Omental fat pad (tissue), 4 donors: ENCODE measurements around the gene IL11. TPM values are rescaled to one million over a fixed set of nuclear protein-coding genes. Genes with fewer than 3 reads are reported as not detected.

Experiments
- ATAC-seq: fragments of 150-250 bp; one replicate; pipeline ENCODE4 v1.9.1; 2016; ENCODE audit warnings: mild to moderate bottlenecking, moderate library complexity; ENCODE audit not compliant: low FRiP score
- DNase-seq: peaks from one replicate; pipeline ENCODE4 v3.0.0-alpha.2; 2019; ENCODE audit warnings: low spot score
- CTCF ChIP-seq, 3 donors: fragments of 450-650 bp; IDR thresholded peaks; one replicate each; pipeline ENCODE4 v1.5.1; 2016 to 2017; ENCODE audit warnings: antibody characterized with exemption in 3 of 3, mild to moderate bottlenecking in 3 of 3, moderate library complexity in 2 of 3
- total RNA-seq, 4 donors: library from RNA; depleted of rRNA; stranded (reverse); fragments of >200 nt; gene quantifications; one replicate each; pipeline ENCODE4 v1.1.0, GENCODE V29; 2016

IL11 gene
- total RNA-seq, 4 donors from 2014 or later = 0.28 to 1.2 TPM; not detected in 2

- ATAC-seq = peak; percentile 89
- DNase-seq = peak; percentile 48
- TF ChIP-seq CTCF (IDR thresholded peaks at IDR 0.05) = no peak
Measured at GRCh38 chr19:55353803-55354697, 16.2 kb downstream of the IL11 start.

- TF ChIP-seq CTCF (IDR thresholded peaks at IDR 0.05) = no peak
- ATAC-seq = no peak
- no peak for DNase-seq
Measured at GRCh38 chr19:55353356-55353802, 16.9 kb downstream of the IL11 start.

- DNase-seq = no peak
- TF ChIP-seq CTCF (IDR thresholded peaks at IDR 0.05) = no peak
- no peak for ATAC-seq
Measured at GRCh38 chr19:55352549-55353145, 17.6 kb downstream of the IL11 start.

GRCh38 chr19:55352040-55352439, 18.2 kb downstream of the IL11 start:
- no peak for TF ChIP-seq CTCF (IDR thresholded peaks at IDR 0.05)
- ATAC-seq = no peak

GRCh38 chr19:55350620-55351315, 19.5 kb downstream of the IL11 start:
- DNase-seq (no peak), ATAC-seq (no peak)
- TF ChIP-seq CTCF (IDR thresholded peaks at IDR 0.05) = no peak

More at GRCh38 chr19:55352040-55352439, 18.2 kb downstream of the IL11 start:
- DNase-seq = no peak

GRCh38 chr19:55348317-55349034, 21.8 kb downstream of the IL11 start:
- TF ChIP-seq CTCF (IDR thresholded peaks at IDR 0.05) = no peak
- no peak for ATAC-seq
- DNase-seq = no peak
